ENCODE data around the gene EXOC4. TPM values are rescaled to one million over a fixed set of nuclear protein-coding genes. Genes with fewer than 3 reads are reported as not detected.

The EXOC4 gene
- total and polyA plus RNA-seq, 2 of the 13 experiments (the other 11 are each of a cell fraction or from before 2014, with no cell fraction given): 22.5 to 39.0 TPM

DNA sequence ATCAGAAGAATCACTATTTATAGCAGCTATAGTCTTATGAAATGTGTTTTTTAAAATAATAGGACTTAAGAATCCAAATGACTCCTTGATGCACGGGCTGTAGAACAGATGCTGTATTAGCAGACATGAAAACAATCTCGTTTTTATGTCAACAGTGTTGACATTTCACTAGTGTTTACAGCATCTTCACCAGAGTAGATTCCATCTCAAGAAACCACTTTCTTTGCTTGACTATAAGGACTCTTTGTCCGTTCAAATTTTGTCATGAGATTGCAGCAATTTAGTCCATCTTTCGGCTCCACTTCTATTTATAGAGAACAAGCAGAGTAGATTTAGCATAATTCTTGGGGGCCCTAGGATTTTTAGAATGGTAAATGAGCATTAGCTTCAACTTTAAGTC is 295.1 kb downstream of the EXOC4 start:
- ChIA-PET POLR2A (no interaction called here), CTCF (ENCODE audit: low intra/inter-chr PET ratio, low total read pairs) (no interaction called here)
- Histone ChIP-seq H3K27ac (ENCODE audit: extremely low read length, insufficient read depth, low read length) (no peak overlapping the region), H3K27me3 (ENCODE audit: control insufficient read depth in 1 of 2, insufficient read depth in 2 of 2, low read length in 2 of 2) (no peaks in the 10 kb centered on the region), H3K4me2 (ENCODE audit: low read depth, low read length) (no peak overlapping the region), H3K4me3 (replicated peaks in 1 of 3; ENCODE audit: insufficient read depth in 1 of 3, low read depth in 2 of 3, low read length in 3 of 3) (no peak overlapping the region), H4K20me1 (ENCODE audit: insufficient read depth, low read length) (no peaks in the 10 kb centered on the region), H2AFZ (ENCODE audit: low read length) (no peak overlapping the region), H3K9ac (ENCODE audit: insufficient read depth, low read depth, low read length) (no peak overlapping the region), H3K79me2 (ENCODE audit: insufficient read depth, low read length) (no peaks in the 10 kb centered on the region), H3K4me1 (ENCODE audit: insufficient read depth, low read length) (no peaks in the 10 kb centered on the region), H3K9me3 (ENCODE audit: low read length) (no peaks in the 10 kb centered on the region), H3K36me3 (replicated peaks in 1 of 2; ENCODE audit: control insufficient read depth in 1 of 2, insufficient read depth in 2 of 2, low read length in 2 of 2) (no peaks in the 10 kb centered on the region)
- in situ Hi-C loops (cut with HindIII; ENCODE audit: extremely low pct_ligation_motif_present, low pct_unique_long_range_greater_than_20kb): no loop called here
- DNase-seq (ENCODE audit: low spot score) (no peak), ATAC-seq (no peak), FAIRE-seq (no peak)
- no TSS peak for BruUV-seq (replicated peaks)
- intact Hi-C loops (cut with micrococcal nuclease; ENCODE audit: unreplicated experiment): no loop called here
- WGBS (ENCODE audit: low lambda C conversion rate): 92% methylated on average over 4 of the region's 4 CpGs
- no peak for TF ChIP-seq NFYC (CRISPR knock-in tag; IDR thresholded peaks at IDR 0.05)
- TF ChIP-seq NFRKB (IDR thresholded peaks at IDR 0.05): no peak
- TF ChIP-seq, protein P1, sequence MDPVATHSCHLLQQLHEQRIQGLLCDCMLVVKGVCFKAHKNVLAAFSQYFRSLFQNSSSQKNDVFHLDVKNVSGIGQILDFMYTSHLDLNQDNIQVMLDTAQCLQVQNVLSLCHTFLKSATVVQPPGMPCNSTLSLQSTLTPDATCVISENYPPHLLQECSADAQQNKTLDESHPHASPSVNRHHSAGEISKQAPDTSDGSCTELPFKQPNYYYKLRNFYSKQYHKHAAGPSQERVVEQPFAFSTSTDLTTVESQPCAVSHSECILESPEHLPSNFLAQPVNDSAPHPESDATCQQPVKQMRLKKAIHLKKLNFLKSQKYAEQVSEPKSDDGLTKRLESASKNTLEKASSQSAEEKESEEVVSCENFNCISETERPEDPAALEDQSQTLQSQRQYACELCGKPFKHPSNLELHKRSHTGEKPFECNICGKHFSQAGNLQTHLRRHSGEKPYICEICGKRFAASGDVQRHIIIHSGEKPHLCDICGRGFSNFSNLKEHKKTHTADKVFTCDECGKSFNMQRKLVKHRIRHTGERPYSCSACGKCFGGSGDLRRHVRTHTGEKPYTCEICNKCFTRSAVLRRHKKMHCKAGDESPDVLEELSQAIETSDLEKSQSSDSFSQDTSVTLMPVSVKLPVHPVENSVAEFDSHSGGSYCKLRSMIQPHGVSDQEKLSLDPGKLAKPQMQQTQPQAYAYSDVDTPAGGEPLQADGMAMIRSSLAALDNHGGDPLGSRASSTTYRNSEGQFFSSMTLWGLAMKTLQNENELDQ (CRISPR knock-in tag; IDR thresholded peaks at IDR 0.05; ENCODE audit: borderline replicate concordance): no peak
- TF ChIP-seq, protein P2, sequence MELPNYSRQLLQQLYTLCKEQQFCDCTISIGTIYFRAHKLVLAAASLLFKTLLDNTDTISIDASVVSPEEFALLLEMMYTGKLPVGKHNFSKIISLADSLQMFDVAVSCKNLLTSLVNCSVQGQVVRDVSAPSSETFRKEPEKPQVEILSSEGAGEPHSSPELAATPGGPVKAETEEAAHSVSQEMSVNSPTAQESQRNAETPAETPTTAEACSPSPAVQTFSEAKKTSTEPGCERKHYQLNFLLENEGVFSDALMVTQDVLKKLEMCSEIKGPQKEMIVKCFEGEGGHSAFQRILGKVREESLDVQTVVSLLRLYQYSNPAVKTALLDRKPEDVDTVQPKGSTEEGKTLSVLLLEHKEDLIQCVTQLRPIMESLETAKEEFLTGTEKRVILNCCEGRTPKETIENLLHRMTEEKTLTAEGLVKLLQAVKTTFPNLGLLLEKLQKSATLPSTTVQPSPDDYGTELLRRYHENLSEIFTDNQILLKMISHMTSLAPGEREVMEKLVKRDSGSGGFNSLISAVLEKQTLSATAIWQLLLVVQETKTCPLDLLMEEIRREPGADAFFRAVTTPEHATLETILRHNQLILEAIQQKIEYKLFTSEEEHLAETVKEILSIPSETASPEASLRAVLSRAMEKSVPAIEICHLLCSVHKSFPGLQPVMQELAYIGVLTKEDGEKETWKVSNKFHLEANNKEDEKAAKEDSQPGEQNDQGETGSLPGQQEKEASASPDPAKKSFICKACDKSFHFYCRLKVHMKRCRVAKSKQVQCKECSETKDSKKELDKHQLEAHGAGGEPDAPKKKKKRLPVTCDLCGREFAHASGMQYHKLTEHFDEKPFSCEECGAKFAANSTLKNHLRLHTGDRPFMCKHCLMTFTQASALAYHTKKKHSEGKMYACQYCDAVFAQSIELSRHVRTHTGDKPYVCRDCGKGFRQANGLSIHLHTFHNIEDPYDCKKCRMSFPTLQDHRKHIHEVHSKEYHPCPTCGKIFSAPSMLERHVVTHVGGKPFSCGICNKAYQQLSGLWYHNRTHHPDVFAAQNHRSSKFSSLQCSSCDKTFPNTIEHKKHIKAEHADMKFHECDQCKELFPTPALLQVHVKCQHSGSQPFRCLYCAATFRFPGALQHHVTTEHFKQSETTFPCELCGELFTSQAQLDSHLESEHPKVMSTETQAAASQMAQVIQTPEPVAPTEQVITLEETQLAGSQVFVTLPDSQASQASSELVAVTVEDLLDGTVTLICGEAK (IDR thresholded peaks at IDR 0.05): no peak
- TF ChIP-seq, protein P2 (CRISPR knock-in tag; IDR thresholded peaks at IDR 0.05): no peak
- no peak for TF ChIP-seq KAT2B (IDR thresholded peaks at IDR 0.05; ENCODE audit: borderline replicate concordance, low read depth, low read length)
- TF ChIP-seq ZNF878 (CRISPR knock-in tag; IDR thresholded peaks at IDR 0.05): no peak
- no peak for TF ChIP-seq ZNF224 (CRISPR knock-in tag; IDR thresholded peaks at IDR 0.05)
- TF ChIP-seq, protein P3, sequence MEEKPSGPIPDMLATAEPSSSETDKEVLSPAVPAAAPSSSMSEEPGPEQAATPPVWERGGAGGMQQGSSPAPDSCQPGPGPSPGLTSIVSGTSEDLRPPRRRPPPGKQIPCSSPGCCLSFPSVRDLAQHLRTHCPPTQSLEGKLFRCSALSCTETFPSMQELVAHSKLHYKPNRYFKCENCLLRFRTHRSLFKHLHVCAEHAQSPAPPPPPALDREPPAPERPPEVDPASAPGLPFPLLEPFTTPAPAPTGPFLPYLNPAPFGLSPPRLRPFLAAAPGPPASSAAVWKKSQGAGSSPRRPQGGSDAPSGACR (CRISPR knock-in tag; IDR thresholded peaks at IDR 0.05): no peak
- TF ChIP-seq RFX3 (CRISPR knock-in tag; IDR thresholded peaks at IDR 0.05): no peak
- TF ChIP-seq, protein P4, sequence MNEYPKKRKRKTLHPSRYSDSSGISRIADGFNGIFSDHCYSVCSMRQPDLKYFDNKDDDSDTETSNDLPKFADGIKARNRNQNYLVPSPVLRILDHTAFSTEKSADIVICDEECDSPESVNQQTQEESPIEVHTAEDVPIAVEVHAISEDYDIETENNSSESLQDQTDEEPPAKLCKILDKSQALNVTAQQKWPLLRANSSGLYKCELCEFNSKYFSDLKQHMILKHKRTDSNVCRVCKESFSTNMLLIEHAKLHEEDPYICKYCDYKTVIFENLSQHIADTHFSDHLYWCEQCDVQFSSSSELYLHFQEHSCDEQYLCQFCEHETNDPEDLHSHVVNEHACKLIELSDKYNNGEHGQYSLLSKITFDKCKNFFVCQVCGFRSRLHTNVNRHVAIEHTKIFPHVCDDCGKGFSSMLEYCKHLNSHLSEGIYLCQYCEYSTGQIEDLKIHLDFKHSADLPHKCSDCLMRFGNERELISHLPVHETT (CRISPR knock-in tag; conservative IDR thresholded peaks at IDR 0.05): no peak
- no peak for TF ChIP-seq ZFYVE20 (CRISPR knock-in tag; IDR thresholded peaks at IDR 0.05; ENCODE audit: borderline replicate concordance, low read depth)
- TF ChIP-seq ZSCAN21 (CRISPR knock-in tag; IDR thresholded peaks at IDR 0.05; ENCODE audit: borderline replicate concordance): no peak

All from HepG2 (cell line).